B cell (primary cell): Measurements from ENCODE around the gene PTPRN2. TPM values are rescaled to one million over a fixed set of nuclear protein-coding genes. Genes with fewer than 3 reads are reported as not detected.

Experiments
- ATAC-seq: fragments of 200-7000 bp; cut with Tn5 transposase; one replicate; pipeline ENCODE4 v1.10.0; 2021; ENCODE audit warnings: low read depth, mild to moderate bottlenecking, moderate number of reproducible peaks, moderate library complexity
- CTCF ChIA-PET: fragments of 350-600 bp; sonication (Branson Sonifier 250); formaldehyde crosslinking; loops from one replicate; lab custom pipeline; 2021; ENCODE audit warnings: antibody characterized with exemption, inconsistent platforms; lab: Charles Lee
- POLR2A ChIA-PET: fragments of 350-600 bp; sonication (Branson Sonifier 250); formaldehyde crosslinking; loops from one replicate; lab custom pipeline; 2021; ENCODE audit warnings: antibody characterized with exemption; lab: Charles Lee
- DNase-seq: peaks from one replicate; pipeline ENCODE4 v3.0.0; 2013
- H2AFZ ChIP-seq: 2 replicates; pipeline ENCODE4 v1.6.1; 2012; ENCODE audit warnings: mild to moderate bottlenecking, low read depth, low read length; ENCODE audit not compliant: insufficient read depth, poor library complexity, severe bottlenecking
- H3K27ac ChIP-seq, 2 donors: 1 replicate in 1 of 2; 2 replicates in 1 of 2; pipeline ENCODE4 v1.5.1; 2012 to 2013; ENCODE audit warnings: low read length in 2 of 2, mild to moderate bottlenecking in 2 of 2, moderate library complexity in 1 of 2
- H3K27me3 ChIP-seq, 4 experiments: fragments of 200-600 bp in 1 of 4; sonication (generic) in 1 of 4; replicated peaks in 1 of 4; 1 replicate in 2 of 4; 2 replicates in 2 of 4; pipeline versions ENCODE4 v1.6.1 to v1.7.0; 2013 to 2016; ENCODE audit warnings: low read length in 3 of 4, mild to moderate bottlenecking in 2 of 4, mixed read lengths in 1 of 4, moderate library complexity in 1 of 4; ENCODE audit not compliant: insufficient read depth in 4 of 4, control insufficient read depth in 3 of 4; ENCODE audit errors: control extremely low read depth in 1 of 4
- H3K36me3 ChIP-seq, 2 experiments: replicated peaks in 1 of 2; 1 replicate in 1 of 2; 2 replicates in 1 of 2; pipeline versions ENCODE4 v1.6.1 to v1.7.1; 2013; ENCODE audit warnings: low read length in 1 of 2; ENCODE audit not compliant: insufficient read depth in 2 of 2, control insufficient read depth in 1 of 2; ENCODE audit errors: control extremely low read depth in 1 of 2, extremely low read depth in 1 of 2
- H3K4me1 ChIP-seq, 2 donors: fragments of 200-600 bp in 1 of 2; sonication (generic) in 1 of 2; 1 replicate in 1 of 2; 2 replicates in 1 of 2; pipeline versions ENCODE4 v1.5.1 to v1.6.1; 2013 to 2017; ENCODE audit warnings: low read length in 2 of 2; ENCODE audit not compliant: control insufficient read depth in 2 of 2, insufficient read depth in 2 of 2
- H3K4me2 ChIP-seq: replicated peaks from 2 replicates; pipeline ENCODE3; 2012; ENCODE audit warnings: mild to moderate bottlenecking, low read depth, low read length; ENCODE audit not compliant: poor library complexity, severe bottlenecking
- H3K4me3 ChIP-seq, 5 experiments: fragments of 200-600 bp in 1 of 5; sonication (generic) in 1 of 5; 1 replicate in 3 of 5; 2 replicates in 2 of 5; pipeline versions ENCODE4 v1.5.1 to v1.7.0; 2011 to 2016; ENCODE audit warnings: low read length in 4 of 5, mild to moderate bottlenecking in 4 of 5, low read depth in 2 of 5, control low read depth in 1 of 5, moderate library complexity in 1 of 5; ENCODE audit not compliant: insufficient read depth in 1 of 5; ENCODE audit errors: control extremely low read depth in 1 of 5, extremely low read depth in 1 of 5
- H3K79me2 ChIP-seq: fragments of 200-600 bp; sonication (generic); one replicate; pipeline ENCODE4 v1.6.0; 2016; ENCODE audit warnings: low read length; ENCODE audit not compliant: control insufficient read depth, insufficient read depth
- H3K9ac ChIP-seq: fragments of 200-600 bp; sonication (generic); 2 replicates; pipeline ENCODE4 v1.6.1; 2017; ENCODE audit warnings: mild to moderate bottlenecking, low read length, moderate library complexity
- H3K9me3 ChIP-seq, 3 donors: one replicate each; pipeline versions ENCODE4 v1.6.1 to v1.7.1; 2013; ENCODE audit warnings: low read length in 2 of 3; ENCODE audit not compliant: control insufficient read depth in 2 of 3, insufficient read depth in 1 of 3; ENCODE audit errors: control extremely low read depth in 1 of 3
- H4K20me1 ChIP-seq: 2 replicates; pipeline ENCODE4 v1.6.0; 2012; ENCODE audit warnings: mild to moderate bottlenecking, low read length; ENCODE audit not compliant: insufficient read depth, control insufficient read depth, poor library complexity, severe bottlenecking
- H3K27ac Mint-ChIP-seq: one replicate; pipeline ENCODE4 v1.8.0; 2021; ENCODE audit warnings: mixed read lengths
- H3K27me3 Mint-ChIP-seq: one replicate; pipeline ENCODE4 v1.8.0; 2021; ENCODE audit warnings: mixed read lengths
- H3K4me1 Mint-ChIP-seq: one replicate; pipeline ENCODE4 v1.8.0; 2021; ENCODE audit warnings: mixed read lengths
- H3K4me3 Mint-ChIP-seq: one replicate; pipeline ENCODE4 v1.8.0; 2021; ENCODE audit warnings: mixed read lengths
- H3K9me3 Mint-ChIP-seq: one replicate; pipeline ENCODE4 v1.8.0; 2022; ENCODE audit warnings: mixed read lengths; ENCODE audit not compliant: insufficient read depth
- EZH2 ChIP-seq: IDR thresholded peaks from 2 replicates; pipeline ENCODE4 v1.6.1; 2012; ENCODE audit warnings: borderline replicate concordance, low read depth, mild to moderate bottlenecking, moderate library complexity, low read length; ENCODE audit not compliant: insufficient read depth, poor library complexity, severe bottlenecking
- WGBS: methylation state at CpG from one replicate; pipeline ENCODE4 v1.1.5; 2013; ENCODE audit warnings: missing lambda C conversion rate; ENCODE audit not compliant: insufficient coverage; 5-methylcytosine and 5-hydroxymethylcytosine counted together
- intact Hi-C: fragments of 100-400 bp; cut with micrococcal nuclease; formaldehyde crosslinking; loops from one replicate; pipeline ENCODE4 v1.10.0; 2022
- polyA plus RNA-seq: library from polyadenylated mRNA; depleted of rRNA; stranded (reverse); fragments of >200 nt; gene quantifications from 2 replicates; pipeline ENCODE4 v1.2.3, GENCODE V29; 2012
- total RNA-seq, 2 donors: library from RNA; stranded (reverse); fragments of 120-200 nt in 1 of 2; gene quantifications; 1 replicate in 1 of 2; 2 replicates in 1 of 2; pipeline versions ENCODE4 v1.2.3 to v1.2.4, GENCODE V29; 2013 to 2022
- TF ChIP-seq, protein P1 (sequence below): fragments of 200-600 bp; IDR thresholded peaks from one replicate; pipeline ENCODE4 v1.8.0; 2022; ENCODE audit warnings: antibody characterized with exemption, mild to moderate bottlenecking

Gene PTPRN2
- total and polyA plus RNA-seq, 2 donors (not counting 1 experiment from before 2014, with no cell fraction given), result 2.0 to 5.0 TPM

DNA sequence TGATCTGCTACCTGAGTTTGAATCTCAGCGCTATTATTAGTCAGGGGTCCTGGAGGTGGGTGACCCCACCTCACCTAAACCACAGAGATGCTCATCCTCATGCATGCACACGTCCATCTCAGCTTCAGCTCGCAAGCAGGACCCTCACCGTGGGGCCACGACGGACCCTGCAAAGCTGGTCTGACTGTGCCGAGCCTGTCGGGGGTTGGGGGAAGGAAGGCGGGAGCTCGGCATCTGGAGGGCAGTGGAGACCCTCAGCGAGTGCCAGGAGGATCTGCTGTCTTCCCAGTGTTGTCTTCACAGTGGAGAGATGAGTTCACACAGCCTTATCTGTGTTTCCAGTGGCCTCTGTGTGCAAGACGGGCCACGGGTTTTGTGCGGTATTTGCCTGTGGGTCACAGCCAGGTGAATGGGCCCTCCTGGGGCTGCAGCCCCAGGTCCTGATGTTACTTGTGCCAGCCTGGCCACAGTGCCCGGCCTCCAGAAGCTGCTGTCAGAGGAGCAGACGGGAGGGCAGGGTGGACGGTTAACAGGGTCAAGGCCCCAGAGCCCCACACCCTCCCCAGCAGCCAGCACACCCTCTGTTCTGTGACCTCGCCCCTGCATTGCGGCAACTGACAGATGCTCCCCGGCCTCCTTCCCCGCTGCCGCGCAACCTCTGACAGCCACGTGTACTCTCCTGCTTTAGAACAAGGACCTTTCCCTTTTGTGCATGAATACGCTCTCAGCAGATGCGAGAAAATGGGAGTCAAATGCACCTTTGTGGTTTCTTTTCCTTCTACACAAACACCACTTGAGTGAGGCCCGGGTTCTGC is 722.1 kb downstream of the PTPRN2 start:
- peaks cover 0 to 49% (median 0%) of the 10 kb centered on the region in 3 donors for H3K9me3 ChIP-seq
- H3K4me3 ChIP-seq, result no peak overlapping the region
- H2AFZ ChIP-seq, result no peak overlapping the region
- TF ChIP-seq, protein P1, sequence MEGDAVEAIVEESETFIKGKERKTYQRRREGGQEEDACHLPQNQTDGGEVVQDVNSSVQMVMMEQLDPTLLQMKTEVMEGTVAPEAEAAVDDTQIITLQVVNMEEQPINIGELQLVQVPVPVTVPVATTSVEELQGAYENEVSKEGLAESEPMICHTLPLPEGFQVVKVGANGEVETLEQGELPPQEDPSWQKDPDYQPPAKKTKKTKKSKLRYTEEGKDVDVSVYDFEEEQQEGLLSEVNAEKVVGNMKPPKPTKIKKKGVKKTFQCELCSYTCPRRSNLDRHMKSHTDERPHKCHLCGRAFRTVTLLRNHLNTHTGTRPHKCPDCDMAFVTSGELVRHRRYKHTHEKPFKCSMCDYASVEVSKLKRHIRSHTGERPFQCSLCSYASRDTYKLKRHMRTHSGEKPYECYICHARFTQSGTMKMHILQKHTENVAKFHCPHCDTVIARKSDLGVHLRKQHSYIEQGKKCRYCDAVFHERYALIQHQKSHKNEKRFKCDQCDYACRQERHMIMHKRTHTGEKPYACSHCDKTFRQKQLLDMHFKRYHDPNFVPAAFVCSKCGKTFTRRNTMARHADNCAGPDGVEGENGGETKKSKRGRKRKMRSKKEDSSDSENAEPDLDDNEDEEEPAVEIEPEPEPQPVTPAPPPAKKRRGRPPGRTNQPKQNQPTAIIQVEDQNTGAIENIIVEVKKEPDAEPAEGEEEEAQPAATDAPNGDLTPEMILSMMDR, result no peak
- no peak for TF ChIP-seq EZH2
- no peaks in the 10 kb centered on the region for H3K36me3 ChIP-seq
- WGBS, result 90% methylated on average over 27 of the region's 27 CpGs
- POLR2A ChIA-PET, result no interaction called here
- no peaks in the 10 kb centered on the region for H3K27me3 ChIP-seq
- Mint-ChIP-seq H3K27me3 (no peaks in the 10 kb centered on the region), H3K4me1 (no peaks in the 10 kb centered on the region), H3K9me3 (no peaks in the 10 kb centered on the region), H3K27ac (no peak overlapping the region), H3K4me3 (no peak overlapping the region)
- no peak for DNase-seq
- no peaks in the 10 kb centered on the region for H3K4me1 ChIP-seq
- intact Hi-C loops, result no loop called here
- H3K79me2 ChIP-seq, result no peaks in the 10 kb centered on the region
- H3K27ac ChIP-seq, result no peak overlapping the region
- H3K4me2 ChIP-seq, result no peak overlapping the region
- ATAC-seq, result no peak
- CTCF ChIA-PET, result no interaction called here
- H3K9ac ChIP-seq, result no peak overlapping the region
- H4K20me1 ChIP-seq, result no peaks in the 10 kb centered on the region

DNA sequence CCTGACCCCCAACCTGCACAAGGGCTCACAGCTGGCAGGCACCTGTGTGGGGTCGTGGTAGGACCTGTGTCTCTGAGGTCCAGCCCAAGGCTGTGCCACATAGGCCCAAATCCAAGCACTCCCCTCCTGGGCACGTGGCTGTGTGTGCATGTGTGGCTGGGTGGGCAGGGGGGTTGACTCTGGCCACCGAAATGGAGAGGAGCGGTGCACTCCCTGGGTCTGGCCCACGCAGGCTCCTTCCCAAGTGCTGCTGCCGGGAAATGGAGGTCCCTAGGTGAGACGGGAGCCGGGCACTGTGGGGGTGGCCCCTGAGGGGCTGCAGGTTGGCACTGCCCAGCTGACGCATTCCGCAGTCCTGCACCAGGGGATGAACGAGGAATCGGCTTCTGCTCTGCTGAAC is 722.7 kb downstream of the PTPRN2 start:
- Histone ChIP-seq H4K20me1 (no peaks in the 10 kb centered on the region), H3K4me1 (no peaks in the 10 kb centered on the region), H3K36me3 (no peaks in the 10 kb centered on the region), H3K27me3 (no peaks in the 10 kb centered on the region), H3K79me2 (no peaks in the 10 kb centered on the region), H3K9ac (no peak overlapping the region), H3K27ac (no peak overlapping the region), H3K4me2 (no peak overlapping the region), H2AFZ (no peak overlapping the region), H3K4me3 (no peak overlapping the region), H3K9me3 (peaks cover 0 to 52% (median 0%) of the 10 kb centered on the region in 3 donors)
- H3K4me1 Mint-ChIP-seq, result no peaks in the 10 kb centered on the region
- H3K4me3 Mint-ChIP-seq, result no peak overlapping the region
- 93% methylated on average over 12 of the region's 12 CpGs for WGBS
- TF ChIP-seq, protein P1, result no peak
- TF ChIP-seq EZH2, result no peak
- no peak overlapping the region for H3K27ac Mint-ChIP-seq
- CTCF ChIA-PET, result no interaction called here
- H3K9me3 Mint-ChIP-seq, result no peaks in the 10 kb centered on the region
- H3K27me3 Mint-ChIP-seq, result no peaks in the 10 kb centered on the region
- intact Hi-C loops, result no loop called here
- no peak for ATAC-seq
- POLR2A ChIA-PET, result no interaction called here
- no peak for DNase-seq
